ENCODE results near the gene PLEKHA7.

DNA sequence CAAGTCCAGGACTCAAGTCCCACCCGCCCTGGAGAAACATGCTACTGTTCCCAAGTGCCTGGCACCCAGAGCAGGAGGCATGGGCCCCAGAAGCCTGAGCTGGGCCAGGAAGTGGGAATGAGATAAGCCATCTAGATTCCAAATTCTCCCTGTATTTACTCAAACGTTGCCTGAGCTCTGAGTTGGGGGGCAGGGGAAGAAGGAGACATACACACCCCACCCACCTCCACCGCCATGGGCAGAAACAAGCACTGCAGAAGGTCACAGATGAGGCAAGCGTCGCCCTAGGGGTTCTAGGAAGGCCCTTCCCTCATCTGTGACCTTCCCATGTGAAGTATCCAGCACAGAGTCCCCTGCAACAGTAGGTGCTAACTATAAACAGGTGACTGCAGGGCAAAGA, 54.0 kb downstream of the PLEKHA7 start:
- TF ChIP-seq, protein P1, sequence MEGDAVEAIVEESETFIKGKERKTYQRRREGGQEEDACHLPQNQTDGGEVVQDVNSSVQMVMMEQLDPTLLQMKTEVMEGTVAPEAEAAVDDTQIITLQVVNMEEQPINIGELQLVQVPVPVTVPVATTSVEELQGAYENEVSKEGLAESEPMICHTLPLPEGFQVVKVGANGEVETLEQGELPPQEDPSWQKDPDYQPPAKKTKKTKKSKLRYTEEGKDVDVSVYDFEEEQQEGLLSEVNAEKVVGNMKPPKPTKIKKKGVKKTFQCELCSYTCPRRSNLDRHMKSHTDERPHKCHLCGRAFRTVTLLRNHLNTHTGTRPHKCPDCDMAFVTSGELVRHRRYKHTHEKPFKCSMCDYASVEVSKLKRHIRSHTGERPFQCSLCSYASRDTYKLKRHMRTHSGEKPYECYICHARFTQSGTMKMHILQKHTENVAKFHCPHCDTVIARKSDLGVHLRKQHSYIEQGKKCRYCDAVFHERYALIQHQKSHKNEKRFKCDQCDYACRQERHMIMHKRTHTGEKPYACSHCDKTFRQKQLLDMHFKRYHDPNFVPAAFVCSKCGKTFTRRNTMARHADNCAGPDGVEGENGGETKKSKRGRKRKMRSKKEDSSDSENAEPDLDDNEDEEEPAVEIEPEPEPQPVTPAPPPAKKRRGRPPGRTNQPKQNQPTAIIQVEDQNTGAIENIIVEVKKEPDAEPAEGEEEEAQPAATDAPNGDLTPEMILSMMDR (IDR thresholded peaks at IDR 0.05; ENCODE audit: insufficient read depth, low read length): no peak
- no peak for TF ChIP-seq POLR2AphosphoS5 (IDR thresholded peaks at IDR 0.05; ENCODE audit: low read depth)
- TF ChIP-seq, protein P2, sequence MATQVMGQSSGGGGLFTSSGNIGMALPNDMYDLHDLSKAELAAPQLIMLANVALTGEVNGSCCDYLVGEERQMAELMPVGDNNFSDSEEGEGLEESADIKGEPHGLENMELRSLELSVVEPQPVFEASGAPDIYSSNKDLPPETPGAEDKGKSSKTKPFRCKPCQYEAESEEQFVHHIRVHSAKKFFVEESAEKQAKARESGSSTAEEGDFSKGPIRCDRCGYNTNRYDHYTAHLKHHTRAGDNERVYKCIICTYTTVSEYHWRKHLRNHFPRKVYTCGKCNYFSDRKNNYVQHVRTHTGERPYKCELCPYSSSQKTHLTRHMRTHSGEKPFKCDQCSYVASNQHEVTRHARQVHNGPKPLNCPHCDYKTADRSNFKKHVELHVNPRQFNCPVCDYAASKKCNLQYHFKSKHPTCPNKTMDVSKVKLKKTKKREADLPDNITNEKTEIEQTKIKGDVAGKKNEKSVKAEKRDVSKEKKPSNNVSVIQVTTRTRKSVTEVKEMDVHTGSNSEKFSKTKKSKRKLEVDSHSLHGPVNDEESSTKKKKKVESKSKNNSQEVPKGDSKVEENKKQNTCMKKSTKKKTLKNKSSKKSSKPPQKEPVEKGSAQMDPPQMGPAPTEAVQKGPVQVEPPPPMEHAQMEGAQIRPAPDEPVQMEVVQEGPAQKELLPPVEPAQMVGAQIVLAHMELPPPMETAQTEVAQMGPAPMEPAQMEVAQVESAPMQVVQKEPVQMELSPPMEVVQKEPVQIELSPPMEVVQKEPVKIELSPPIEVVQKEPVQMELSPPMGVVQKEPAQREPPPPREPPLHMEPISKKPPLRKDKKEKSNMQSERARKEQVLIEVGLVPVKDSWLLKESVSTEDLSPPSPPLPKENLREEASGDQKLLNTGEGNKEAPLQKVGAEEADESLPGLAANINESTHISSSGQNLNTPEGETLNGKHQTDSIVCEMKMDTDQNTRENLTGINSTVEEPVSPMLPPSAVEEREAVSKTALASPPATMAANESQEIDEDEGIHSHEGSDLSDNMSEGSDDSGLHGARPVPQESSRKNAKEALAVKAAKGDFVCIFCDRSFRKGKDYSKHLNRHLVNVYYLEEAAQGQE (IDR thresholded peaks at IDR 0.05; ENCODE audit: insufficient replicate concordance, low read depth): no peak
